NCI-H2107 treated with DMSO at 0.1 percent for 48 hours (cell line): Measurements from ENCODE around the gene BRWD1.

Source experiments
- DNase-seq: peaks from one replicate; lab custom pipeline; 2025; ENCODE audit not compliant: unreplicated experiment; lab: John Stamatoyannopoulos, UW

The BRWD1 gene

DNA sequence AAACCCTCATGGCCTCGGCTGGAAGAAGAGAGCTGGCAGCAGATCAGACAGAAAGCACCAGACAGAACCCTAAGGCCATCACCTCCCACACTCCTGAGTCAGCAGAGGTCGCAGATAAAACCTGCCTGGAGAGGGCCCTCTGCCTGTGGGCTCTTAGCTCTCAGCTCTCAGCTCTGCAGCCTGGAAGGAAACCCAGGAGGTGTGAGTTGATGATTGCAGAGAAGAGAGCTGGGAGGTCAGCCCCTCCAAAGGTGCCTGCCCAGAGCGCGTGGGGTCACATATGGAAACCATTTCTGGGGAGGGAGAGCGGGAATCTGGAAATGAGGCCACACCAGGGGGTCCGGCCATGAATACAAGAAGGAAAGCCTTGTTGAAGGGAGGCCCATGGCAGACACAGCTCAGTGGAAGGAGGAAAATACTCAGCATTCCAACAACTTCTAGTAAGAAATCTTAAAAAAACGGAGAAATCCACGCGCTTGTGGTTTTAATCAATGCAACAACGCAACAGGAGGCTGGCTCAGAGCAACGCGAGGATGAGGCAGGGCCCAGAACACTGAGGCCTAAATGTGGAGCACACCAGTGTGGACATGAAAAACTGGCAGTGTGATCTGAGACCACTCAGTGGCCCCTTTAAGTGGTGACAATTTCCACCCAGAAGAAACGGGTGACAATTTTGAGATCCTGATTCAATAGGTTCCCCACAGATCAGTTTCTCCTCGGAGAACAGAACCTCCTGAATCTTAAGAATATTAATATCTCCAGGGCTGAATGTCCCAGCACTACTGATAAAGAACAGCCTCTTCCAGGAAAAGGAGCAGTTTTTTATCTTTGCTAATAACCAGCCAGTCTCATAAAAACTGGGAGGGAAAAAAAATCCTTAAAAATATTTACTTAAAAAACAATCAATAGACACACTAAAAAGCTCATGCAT, 175.9 kb downstream of the BRWD1 start:
- no peak for DNase-seq

DNA sequence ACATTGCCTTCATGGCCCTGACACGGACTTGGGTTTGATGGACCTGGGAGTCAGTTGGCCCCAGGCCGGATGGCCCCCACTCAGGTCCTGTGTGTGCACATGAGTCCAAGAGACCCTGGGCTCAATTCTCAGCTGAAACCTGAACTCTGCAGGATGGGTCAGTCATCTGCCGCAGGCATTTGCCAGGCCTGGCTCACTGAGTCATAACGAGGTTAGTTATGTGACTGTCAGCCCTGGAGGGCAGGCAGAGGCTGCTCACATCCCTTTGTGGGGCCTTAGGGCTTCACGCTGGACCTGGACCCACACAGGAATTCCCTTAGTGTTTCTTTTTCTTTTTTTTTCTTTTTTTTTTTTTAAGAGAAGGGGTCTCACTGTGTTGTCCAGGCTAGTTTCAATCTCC, 176.7 kb downstream of the BRWD1 start:
- no peak for DNase-seq

DNA sequence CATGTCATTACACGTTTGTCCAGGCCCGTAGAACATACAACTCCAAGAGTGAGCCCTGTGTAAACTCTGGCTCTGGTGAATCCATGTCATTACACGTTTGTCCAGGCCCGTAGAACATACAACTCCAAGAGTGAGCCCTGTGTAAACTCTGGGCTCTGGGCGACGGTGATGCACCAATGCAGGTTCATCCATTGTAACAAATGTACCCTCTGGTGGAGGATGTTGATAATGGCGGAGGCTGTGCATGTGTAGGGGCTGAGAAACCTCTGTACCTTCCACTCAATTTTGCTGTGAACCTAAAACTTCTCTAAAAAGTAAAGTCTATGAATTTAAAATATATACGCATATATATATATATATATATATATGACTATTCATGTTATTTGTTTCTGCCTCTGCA, 177.3 kb downstream of the BRWD1 start:
- peak; percentile 46 for DNase-seq

DNA sequence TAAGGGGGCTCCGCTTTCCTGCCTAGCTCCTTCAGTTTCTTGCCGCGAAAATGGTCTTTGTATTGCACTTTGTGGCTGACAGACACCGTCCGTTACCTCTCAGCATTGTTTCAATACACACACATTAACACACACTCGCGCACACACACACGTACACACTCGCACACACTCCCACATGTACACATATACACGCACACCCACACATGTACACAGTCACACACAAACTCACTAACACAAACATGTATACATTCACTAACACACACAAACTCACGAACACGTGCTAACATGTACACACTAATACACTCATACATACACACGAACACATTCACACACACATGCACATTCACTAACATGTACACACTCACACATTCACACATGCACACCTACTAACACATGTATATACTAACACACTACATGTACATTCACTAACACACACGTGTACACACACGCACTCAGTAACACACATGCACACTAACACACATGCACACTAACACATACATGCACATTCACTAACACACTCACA, 179.1 kb downstream of the BRWD1 start:
- DNase-seq = no peak
